NCI-H1436 treated with DMSO at 0.1 percent for 48 hours (cell line): ENCODE data around the gene APOBEC3H.

Experiments used
- DNase-seq: peaks from one replicate; lab custom pipeline; 2025; lab: John Stamatoyannopoulos, UW

APOBEC3H gene

GRCh38 chr22:39110631-39111561, 13.9 kb downstream of the APOBEC3H start:
- no peak for DNase-seq

- no peak for DNase-seq
These were observed 17.1 kb downstream of the APOBEC3H start for GRCh38 chr22:39114112-39114511.

- no peak for DNase-seq
These were observed 18.5 kb downstream of the APOBEC3H start for GRCh38 chr22:39115570-39115969.

- DNase-seq, result no peak
These were observed 19.1 kb downstream of the APOBEC3H start for GRCh38 chr22:39115977-39116621.

- no peak for DNase-seq
These were observed 20.6 kb downstream of the APOBEC3H start for GRCh38 chr22:39117585-39118191.

- DNase-seq, result no peak
These were observed 23.9 kb downstream of the APOBEC3H start for GRCh38 chr22:39120983-39121382.

GRCh38 chr22:39122772-39123470, 25.9 kb downstream of the APOBEC3H start:
- no peak for DNase-seq

GRCh38 chr22:39123751-39124581, 26.9 kb downstream of the APOBEC3H start:
- DNase-seq, result no peak

GRCh38 chr22:39125622-39126021, 28.6 kb downstream of the APOBEC3H start:
- DNase-seq, result no peak

GRCh38 chr22:39128508-39128907, 31.5 kb downstream of the APOBEC3H start:
- no peak for DNase-seq

- DNase-seq, result no peak
These were observed 32.0 kb downstream of the APOBEC3H start for GRCh38 chr22:39129081-39129480.

GRCh38 chr22:39129746-39130145, 32.7 kb downstream of the APOBEC3H start:
- no peak for DNase-seq

- DNase-seq, result no peak
These were observed 33.2 kb downstream of the APOBEC3H start for GRCh38 chr22:39130152-39130704.

- DNase-seq, result no peak
These were observed 34.1 kb downstream of the APOBEC3H start for GRCh38 chr22:39130892-39131855.

GRCh38 chr22:39132281-39132680, 35.2 kb downstream of the APOBEC3H start:
- DNase-seq, result no peak

- DNase-seq, result no peak
These were observed 36.0 kb downstream of the APOBEC3H start for GRCh38 chr22:39132871-39133524.

- no peak for DNase-seq
These were observed 36.8 kb downstream of the APOBEC3H start for GRCh38 chr22:39133871-39134270.

- DNase-seq, result no peak
These were observed 37.5 kb downstream of the APOBEC3H start for GRCh38 chr22:39134366-39135091.
